SK-N-SH treated with all-trans-retinoic acid at 6 μM for 48 hours (cell line): ENCODE measurements around the gene MCRS1.
A peak's percentile ranks its signal among the peaks of the same experiment; 100 is the strongest.
"Not testable (repeated sequence)": the region's sequence is repeated elsewhere in the genome, so short reads cannot be mapped to it uniquely, and the experiment has no call there.

Source experiments
- ATAC-seq: fragments of 200-7000 bp; cut with Tn5 transposase; 3 replicates; pipeline ENCODE4 v1.9.1; 2020; ENCODE audit warnings: mild to moderate bottlenecking, moderate library complexity
- ARNTL ChIP-seq: fragments of 450-650 bp; formaldehyde crosslinking; IDR thresholded peaks from 2 replicates; pipeline ENCODE4 v1.5.0; 2020; ENCODE audit warnings: low read depth, mild to moderate bottlenecking, moderate library complexity, borderline replicate concordance
- BACH2 ChIP-seq: fragments of 250-450 bp; sonication (Bioruptor Pico); IDR thresholded peaks from 2 replicates; pipeline ENCODE4 v1.9.0; 2021; ENCODE audit warnings: mild to moderate bottlenecking, borderline replicate concordance
- CSDC2 ChIP-seq: fragments of 250-450 bp; sonication (Bioruptor Pico); IDR thresholded peaks from 2 replicates; pipeline ENCODE4 v1.5.0; 2020; ENCODE audit warnings: mild to moderate bottlenecking, moderate library complexity
- CSRNP3 ChIP-seq: fragments of 250-450 bp; sonication (Bioruptor Pico); IDR thresholded peaks from 2 replicates; pipeline ENCODE4 v1.5.1; 2021; ENCODE audit warnings: mild to moderate bottlenecking, moderate library complexity
- ESRRG ChIP-seq: fragments of 250-450 bp; sonication (Bioruptor Pico); IDR thresholded peaks from 2 replicates; pipeline ENCODE4 v1.6.1; 2021; ENCODE audit warnings: mild to moderate bottlenecking
- ISL1 ChIP-seq: fragments of 250-450 bp; sonication (Bioruptor Pico); IDR thresholded peaks from 2 replicates; pipeline ENCODE4 v2.1.2; 2022; ENCODE audit warnings: mild to moderate bottlenecking, moderate library complexity
- POU6F1 ChIP-seq: fragments of 250-450 bp; sonication (Bioruptor Pico); IDR thresholded peaks from 2 replicates; pipeline ENCODE4 v1.8.0; 2021; ENCODE audit warnings: low read depth, mild to moderate bottlenecking, moderate library complexity, borderline replicate concordance
- PPARA ChIP-seq: fragments of 250-450 bp; sonication (Bioruptor Pico); IDR thresholded peaks from 2 replicates; pipeline ENCODE4 v1.5.0; 2020; ENCODE audit warnings: mild to moderate bottlenecking, borderline replicate concordance
- RARB ChIP-seq: fragments of 250-450 bp; sonication (Bioruptor Pico); IDR thresholded peaks from 2 replicates; pipeline ENCODE4 v1.8.0; 2021; ENCODE audit warnings: mild to moderate bottlenecking, moderate library complexity
- SNAI2 ChIP-seq: fragments of 250-450 bp; sonication (Bioruptor Pico); IDR thresholded peaks from 2 replicates; pipeline ENCODE4 v1.5.0; 2020; ENCODE audit warnings: mild to moderate bottlenecking, moderate library complexity
- TCF4 ChIP-seq: fragments of 250-450 bp; sonication (Bioruptor Pico); IDR thresholded peaks from 2 replicates; pipeline ENCODE4 v1.8.0; 2021; ENCODE audit warnings: mild to moderate bottlenecking, moderate library complexity, borderline replicate concordance
- TOX ChIP-seq: fragments of 250-450 bp; sonication (Bioruptor Pico); IDR thresholded peaks from 2 replicates; pipeline ENCODE4 v1.8.0; 2021; ENCODE audit warnings: mild to moderate bottlenecking, moderate library complexity, borderline replicate concordance
- ZC3H10 ChIP-seq: fragments of 250-450 bp; sonication (Bioruptor Pico); IDR thresholded peaks from 2 replicates; pipeline ENCODE4 v1.5.1; 2021; ENCODE audit warnings: mild to moderate bottlenecking, moderate library complexity
- ZFP3 ChIP-seq: fragments of 250-450 bp; sonication (Bioruptor Pico); IDR thresholded peaks from 2 replicates; pipeline ENCODE4 v1.5.0; 2020; ENCODE audit warnings: mild to moderate bottlenecking, moderate library complexity
- ZNF565 ChIP-seq: fragments of 450-650 bp; formaldehyde crosslinking; conservative IDR thresholded peaks from 2 replicates; pipeline ENCODE4 v1.5.0; 2020; ENCODE audit warnings: low read depth, mild to moderate bottlenecking, moderate library complexity
- ZNF70 ChIP-seq: fragments of 450-650 bp; formaldehyde crosslinking; IDR thresholded peaks from 2 replicates; pipeline ENCODE4 v1.5.0; 2020; ENCODE audit warnings: mild to moderate bottlenecking, moderate library complexity
- ZNF8 ChIP-seq: fragments of 450-650 bp; formaldehyde crosslinking; IDR thresholded peaks from 2 replicates; pipeline ENCODE4 v1.5.0; 2020; ENCODE audit warnings: mild to moderate bottlenecking, moderate library complexity
- TF ChIP-seq, protein P1 (sequence below): fragments of 250-450 bp; sonication (Bioruptor Pico); IDR thresholded peaks from 2 replicates; pipeline ENCODE4 v1.5.1; 2020; ENCODE audit warnings: low read depth, mild to moderate bottlenecking, moderate library complexity

The MCRS1 gene, protein sequence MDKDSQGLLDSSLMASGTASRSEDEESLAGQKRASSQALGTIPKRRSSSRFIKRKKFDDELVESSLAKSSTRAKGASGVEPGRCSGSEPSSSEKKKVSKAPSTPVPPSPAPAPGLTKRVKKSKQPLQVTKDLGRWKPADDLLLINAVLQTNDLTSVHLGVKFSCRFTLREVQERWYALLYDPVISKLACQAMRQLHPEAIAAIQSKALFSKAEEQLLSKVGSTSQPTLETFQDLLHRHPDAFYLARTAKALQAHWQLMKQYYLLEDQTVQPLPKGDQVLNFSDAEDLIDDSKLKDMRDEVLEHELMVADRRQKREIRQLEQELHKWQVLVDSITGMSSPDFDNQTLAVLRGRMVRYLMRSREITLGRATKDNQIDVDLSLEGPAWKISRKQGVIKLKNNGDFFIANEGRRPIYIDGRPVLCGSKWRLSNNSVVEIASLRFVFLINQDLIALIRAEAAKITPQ

GRCh38 chr12:49567611-49568441 lies at the start of gene MCRS1:
MCRS1 (minus strand) TSS chr12:49568142; CDS start chr12:49566731, 1,411 bp downstream.
- ATAC-seq, result peak; percentile 88
- TF ChIP-seq RARB (CRISPR knock-in tag), result no peak
- TF ChIP-seq CSRNP3 (CRISPR knock-in tag), result no peak
- TF ChIP-seq ESRRG (CRISPR knock-in tag), result no peak
- no peak for TF ChIP-seq ZNF8 (CRISPR knock-in tag)
- no peak for TF ChIP-seq ZC3H10 (CRISPR knock-in tag)
- TF ChIP-seq SNAI2 (CRISPR knock-in tag), result no peak
- no peak for TF ChIP-seq PPARA

DNA sequence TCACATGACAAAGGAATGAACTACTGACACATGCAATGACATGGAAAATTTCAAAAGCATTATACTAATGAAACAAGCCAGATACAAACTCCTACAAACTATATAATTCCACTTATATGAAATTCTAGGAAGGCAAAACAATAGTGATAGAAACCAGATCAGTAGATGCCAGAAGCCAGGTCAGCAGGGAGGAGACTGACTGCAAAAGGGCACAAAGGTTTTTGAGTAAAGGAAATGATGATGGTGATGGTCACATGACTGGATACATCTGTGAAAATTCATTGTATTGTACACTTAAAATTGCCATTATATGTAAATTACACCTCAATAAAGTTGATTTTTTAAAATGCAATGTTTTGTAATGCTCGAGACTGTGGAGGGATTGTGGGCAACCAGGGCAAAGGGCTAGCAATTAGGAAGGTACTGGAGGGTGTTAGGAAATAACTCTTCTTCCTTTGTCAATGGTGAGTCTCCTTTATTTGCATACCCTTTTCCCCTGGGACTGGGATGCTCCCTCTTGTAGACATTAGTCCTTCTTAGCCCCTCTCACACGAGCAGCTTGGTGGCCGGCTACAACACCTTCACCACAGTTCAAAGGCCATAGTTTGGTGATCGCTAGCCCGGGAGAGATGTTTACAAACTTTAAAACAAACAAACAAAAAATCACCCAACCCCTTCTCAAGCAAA lies 48.7 kb upstream of the MCRS1 start:
- ATAC-seq, result no peak; the same call in 2 of the 3 replicates
- TF ChIP-seq ISL1 (CRISPR knock-in tag), result peak; percentile 30; the same call in 1 of the 2 replicates
- TF ChIP-seq CSDC2, result no peak

- no peak for ATAC-seq
These were observed 47.8 kb upstream of the MCRS1 start for GRCh38 chr12:49615725-49616124.

GRCh38 chr12:49612210-49612609 lies 44.3 kb upstream of the MCRS1 start:
- no peak for ATAC-seq

More at GRCh38 chr12:49615725-49616124, 47.8 kb upstream of the MCRS1 start:
- TF ChIP-seq ZNF565, result no peak
- TF ChIP-seq TOX (CRISPR knock-in tag), result no peak
- TF ChIP-seq ZFP3, result no peak
- no peak for TF ChIP-seq RARB (CRISPR knock-in tag)
- TF ChIP-seq BACH2 (CRISPR knock-in tag), result no peak
- TF ChIP-seq TCF4, result no peak
- TF ChIP-seq POU6F1, result no peak
- no peak for TF ChIP-seq ZNF8 (CRISPR knock-in tag)
- TF ChIP-seq PPARA, result no peak

GRCh38 chr12:49610785-49611184 lies 42.8 kb upstream of the MCRS1 start:
- not testable (repeated sequence) for ATAC-seq

More at GRCh38 chr12:49612210-49612609, 44.3 kb upstream of the MCRS1 start:
- TF ChIP-seq ZNF8 (CRISPR knock-in tag) (no peak), CSRNP3 (CRISPR knock-in tag) (no peak), ZNF70 (CRISPR knock-in tag) (no peak), ZNF565 (no peak), TCF4 (no peak)
- TF ChIP-seq, protein P1, sequence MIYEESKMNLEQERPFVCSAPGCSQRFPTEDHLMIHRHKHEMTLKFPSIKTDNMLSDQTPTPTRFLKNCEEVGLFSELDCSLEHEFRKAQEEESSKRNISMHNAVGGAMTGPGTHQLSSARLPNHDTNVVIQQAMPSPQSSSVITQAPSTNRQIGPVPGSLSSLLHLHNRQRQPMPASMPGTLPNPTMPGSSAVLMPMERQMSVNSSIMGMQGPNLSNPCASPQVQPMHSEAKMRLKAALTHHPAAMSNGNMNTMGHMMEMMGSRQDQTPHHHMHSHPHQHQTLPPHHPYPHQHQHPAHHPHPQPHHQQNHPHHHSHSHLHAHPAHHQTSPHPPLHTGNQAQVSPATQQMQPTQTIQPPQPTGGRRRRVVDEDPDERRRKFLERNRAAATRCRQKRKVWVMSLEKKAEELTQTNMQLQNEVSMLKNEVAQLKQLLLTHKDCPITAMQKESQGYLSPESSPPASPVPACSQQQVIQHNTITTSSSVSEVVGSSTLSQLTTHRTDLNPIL (CRISPR knock-in tag), result no peak

- ATAC-seq, result no peak; the same call in 2 of the 3 replicates
- no peak for TF ChIP-seq PPARA
- no peak for TF ChIP-seq TCF4
- no peak for TF ChIP-seq SNAI2 (CRISPR knock-in tag)
- TF ChIP-seq ARNTL (CRISPR knock-in tag), result no peak
- TF ChIP-seq POU6F1, result no peak
- no peak for TF ChIP-seq BACH2 (CRISPR knock-in tag)
These were observed 41.9 kb upstream of the MCRS1 start for GRCh38 chr12:49609875-49610154.
